Thymus (tissue), 11 donors: ENCODE results near the gene ATG4D. TPM values are rescaled to one million over a fixed set of nuclear protein-coding genes. Genes with fewer than 3 reads are reported as not detected.

ENCODE experiments used
- DNase-seq, 9 donors: peaks; one replicate each; pipeline ENCODE4 v3.0.0-alpha.2; 2013; ENCODE audit warnings: low spot score in 9 of 9, low read depth in 6 of 9, missing footprints in 1 of 9
- H3K27ac ChIP-seq, 2 donors: one replicate each; pipeline ENCODE4 v1.5.1; 2013; ENCODE audit warnings: control low read depth in 1 of 2, low read depth in 1 of 2, low read length in 1 of 2, mild to moderate bottlenecking in 1 of 2, moderate library complexity in 1 of 2
- H3K27me3 ChIP-seq, 2 donors: one replicate each; pipeline ENCODE4 v1.5.1; 2013; ENCODE audit warnings: low read length in 1 of 2; ENCODE audit not compliant: control insufficient read depth in 2 of 2, insufficient read depth in 1 of 2
- H3K36me3 ChIP-seq, 2 donors: one replicate each; pipeline ENCODE4 v1.5.1; 2013; ENCODE audit warnings: low read length in 1 of 2, mild to moderate bottlenecking in 1 of 2, moderate library complexity in 1 of 2; ENCODE audit not compliant: control insufficient read depth in 2 of 2, insufficient read depth in 2 of 2
- H3K4me1 ChIP-seq, 2 donors: one replicate each; pipeline ENCODE4 v1.5.1; 2013; ENCODE audit warnings: low read length in 2 of 2; ENCODE audit not compliant: control insufficient read depth in 2 of 2, insufficient read depth in 2 of 2
- H3K4me3 ChIP-seq, 2 donors: one replicate each; pipeline ENCODE4 v1.5.1; 2013; ENCODE audit warnings: low read length in 2 of 2, control low read depth in 1 of 2, mild to moderate bottlenecking in 1 of 2
- H3K9me3 ChIP-seq, 2 donors: one replicate each; pipeline ENCODE4 v1.5.1; 2013; ENCODE audit warnings: low read length in 1 of 2, mild to moderate bottlenecking in 1 of 2; ENCODE audit not compliant: control insufficient read depth in 2 of 2, insufficient read depth in 1 of 2
- WGBS: extraction: QIAGEN DNeasy Blood & Tissue Kit; methylation state at CpG from one replicate; pipeline ENCODE4 v1.1.7; 2013; 5-methylcytosine and 5-hydroxymethylcytosine counted together
- polyA plus RNA-seq: library from polyadenylated mRNA; stranded (reverse); fragments of 200-250 nt; gene quantifications from one replicate; pipeline ENCODE4 v1.2.3, GENCODE V29; 2013
- total RNA-seq: library from RNA; stranded (reverse); fragments of 120-200 nt; gene quantifications from one replicate; pipeline ENCODE4 v1.2.4, GENCODE V29; 2013
- donor health status: healthy.

Gene ATG4D
- total and polyA plus RNA-seq, 2 donors, result 28.4 to 54.0 TPM

DNA sequence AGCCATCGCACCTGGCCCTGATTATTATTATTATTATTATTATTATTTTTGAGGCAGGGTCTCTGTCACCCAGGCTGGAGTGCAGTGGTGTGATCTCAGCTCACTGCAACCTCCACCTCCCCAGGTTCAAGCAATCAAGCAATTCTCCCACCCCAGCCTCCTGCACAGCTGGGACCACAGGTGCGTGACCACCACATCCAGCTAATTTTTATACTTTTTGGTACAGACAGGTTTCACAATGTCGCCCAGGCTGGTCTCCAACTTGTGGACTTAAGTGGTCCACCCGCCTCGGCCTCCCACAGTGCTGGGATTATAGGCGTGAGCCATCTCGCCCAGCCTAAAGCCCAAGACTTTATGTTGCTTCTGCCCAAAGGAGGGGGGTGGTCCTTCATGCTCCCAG is 49.4 kb downstream of the ATG4D start:
- Histone ChIP-seq H3K9me3 (no peaks in the 10 kb centered on the region), H3K36me3 (no peaks in the 10 kb centered on the region), H3K4me3 (no peak overlapping the region), H3K4me1 (peaks cover 3 to 10% of the 10 kb centered on the region in 2 donors), H3K27me3 (peaks cover 0 to 15% of the 10 kb centered on the region in 2 donors), H3K27ac (no peak overlapping the region)
- DNase-seq, result no peak
- WGBS, result 98% methylated on average over 7 of the region's 7 CpGs

DNA sequence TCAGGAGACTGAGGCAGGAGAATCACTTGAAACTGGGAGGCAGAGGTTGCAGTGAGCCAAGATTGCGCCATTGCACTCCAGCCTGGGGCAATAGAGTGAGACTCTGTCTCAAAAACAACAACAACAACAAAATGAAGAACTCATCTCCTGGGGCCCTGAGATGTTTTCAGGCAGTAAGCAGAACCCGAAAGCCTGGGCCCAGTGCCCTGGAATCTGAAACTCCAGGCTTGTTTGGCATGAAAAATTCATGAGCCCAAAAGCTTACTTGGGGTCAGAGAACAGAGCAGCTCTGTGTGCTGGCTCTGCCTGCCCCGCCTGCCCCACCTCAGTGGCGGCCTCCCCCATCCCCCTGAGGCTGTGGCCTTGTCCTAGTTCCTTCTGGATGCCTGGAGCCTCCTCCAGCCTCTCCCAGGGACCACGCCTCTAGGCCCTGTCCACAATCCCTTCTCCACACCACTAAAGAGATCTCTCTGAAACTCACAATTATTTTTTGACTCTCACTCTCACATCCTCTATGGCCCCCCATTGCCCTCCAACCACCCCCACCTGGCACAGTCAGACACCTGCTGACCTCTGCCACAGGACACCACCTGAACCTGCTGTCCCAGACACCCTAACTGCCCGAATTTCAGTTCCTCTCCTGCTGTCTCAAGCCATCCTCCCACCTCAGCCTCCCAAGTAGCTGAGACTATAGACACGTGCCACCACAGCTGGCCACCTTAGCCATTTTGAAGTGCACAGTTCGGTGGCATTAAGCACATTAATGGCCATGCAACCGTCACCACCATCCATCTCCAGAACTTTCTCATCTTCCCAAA is 50.3 kb downstream of the ATG4D start:
- Histone ChIP-seq H3K4me3 (no peak overlapping the region), H3K27me3 (peaks cover 0 to 6% of the 10 kb centered on the region in 2 donors), H3K9me3 (no peaks in the 10 kb centered on the region), H3K36me3 (no peaks in the 10 kb centered on the region), H3K4me1 (peaks cover 3 to 10% of the 10 kb centered on the region in 2 donors), H3K27ac (no peak overlapping the region)
- no peak for DNase-seq
- 87% methylated on average over 9 of the region's 9 CpGs for WGBS

GRCh38 chr19:10600149-10600548 is 56.4 kb downstream of the ATG4D start:
- Histone ChIP-seq H3K27me3 (peaks cover 0 to 6% of the 10 kb centered on the region in 2 donors), H3K36me3 (no peaks in the 10 kb centered on the region), H3K27ac (no peak overlapping the region), H3K4me1 (peaks cover 13 to 38% of the 10 kb centered on the region in 2 donors), H3K9me3 (peaks cover 0 to 4% of the 10 kb centered on the region in 2 donors), H3K4me3 (no peak overlapping the region)
- over 99% methylated on average over 5 of the region's 5 CpGs for WGBS
- no peak for DNase-seq

GRCh38 chr19:10601999-10602329 is 58.3 kb downstream of the ATG4D start:
- H3K9me3 ChIP-seq, result peaks cover 0 to 4% of the 10 kb centered on the region in 2 donors
- no peaks in the 10 kb centered on the region for H3K36me3 ChIP-seq
- 45% methylated on average over 7 of the region's 7 CpGs for WGBS
- H3K4me1 ChIP-seq, result peaks cover 10 to 28% of the 10 kb centered on the region in 2 donors
- no peaks in the 10 kb centered on the region for H3K27me3 ChIP-seq
- DNase-seq, result peak in 1 of 9 donors; percentile 41
- H3K27ac ChIP-seq, result peak overlapping the region in 1 of 2 donors; percentile 5
- H3K4me3 ChIP-seq, result peak overlapping the region in 1 of 2 donors; percentile 99

- Histone ChIP-seq H3K27ac (peak overlapping the region; percentile 97 to 98), H3K9me3 (peaks cover 0 to 4% of the 10 kb centered on the region in 2 donors), H3K27me3 (no peaks in the 10 kb centered on the region), H3K36me3 (no peaks in the 10 kb centered on the region), H3K4me1 (peaks cover 10 to 28% of the 10 kb centered on the region in 2 donors), H3K4me3 (peak overlapping the region; percentile 93 to 99)
- peak in 8 of 9 donors; percentile 19 to 92 (median 77) for DNase-seq
- WGBS, result under 1% methylated on average over 76 of the region's 76 CpGs
Observed at GRCh38 chr19:10602330-10603083, 58.8 kb downstream of the ATG4D start.

Other genes starting within 250 kb of the ATG4D start
- 2.3 TPM for gene ZGLP1, start 234.1 kb upstream of the ATG4D start, total RNA-seq
- 29.8 TPM for gene ZGLP1, start 234.1 kb upstream of the ATG4D start, polyA plus RNA-seq
- gene FDX2, start 227.9 kb upstream of the ATG4D start, total RNA-seq, result 11.9 TPM
- gene FDX2, start 227.9 kb upstream of the ATG4D start, polyA plus RNA-seq, result 18.2 TPM
- 5.9 TPM for gene RAVER1, start 210.4 kb upstream of the ATG4D start, total RNA-seq
- gene RAVER1, start 210.4 kb upstream of the ATG4D start, polyA plus RNA-seq, result 15.4 TPM
- gene ICAM3, start 204.3 kb upstream of the ATG4D start, total RNA-seq, result 99.0 TPM
- 66.2 TPM for gene ICAM3, start 204.3 kb upstream of the ATG4D start, polyA plus RNA-seq
- gene TYK2, start 163.3 kb upstream of the ATG4D start, total RNA-seq, result 117 TPM
- 291 TPM for gene TYK2, start 163.3 kb upstream of the ATG4D start, polyA plus RNA-seq
- gene CDC37, start 140.4 kb upstream of the ATG4D start, total RNA-seq, result 130 TPM
- 313 TPM for gene CDC37, start 140.4 kb upstream of the ATG4D start, polyA plus RNA-seq
- 0.24 TPM for gene PDE4A, start 123.4 kb upstream of the ATG4D start, total RNA-seq
- gene PDE4A, start 123.4 kb upstream of the ATG4D start, polyA plus RNA-seq, result 4.8 TPM
- gene KEAP1, start 40.5 kb upstream of the ATG4D start, total RNA-seq, result 53.7 TPM
- gene KEAP1, start 40.5 kb upstream of the ATG4D start, polyA plus RNA-seq, result 59.5 TPM
- 0.61 TPM for gene S1PR5, start 26.5 kb upstream of the ATG4D start, total RNA-seq
- 4.2 TPM for gene S1PR5, start 26.5 kb upstream of the ATG4D start, polyA plus RNA-seq
- 32.5 TPM for gene KRI1, start 22.1 kb downstream of the ATG4D start, total RNA-seq
- gene KRI1, start 22.1 kb downstream of the ATG4D start, polyA plus RNA-seq, result 77.5 TPM
- 40.3 TPM for gene CDKN2D, start 25.1 kb downstream of the ATG4D start, total RNA-seq
- gene CDKN2D, start 25.1 kb downstream of the ATG4D start, polyA plus RNA-seq, result 42.3 TPM
- 4.8 TPM for gene AP1M2, start 43.4 kb downstream of the ATG4D start, total RNA-seq
- 20.7 TPM for gene AP1M2, start 43.4 kb downstream of the ATG4D start, polyA plus RNA-seq
- 25.6 TPM for gene SLC44A2, start 81.6 kb downstream of the ATG4D start, total RNA-seq
- 78.4 TPM for gene SLC44A2, start 81.6 kb downstream of the ATG4D start, polyA plus RNA-seq
- gene ILF3, start 110.4 kb downstream of the ATG4D start, total RNA-seq, result 60.7 TPM
- 185 TPM for gene ILF3, start 110.4 kb downstream of the ATG4D start, polyA plus RNA-seq
- gene QTRT1, start 157.5 kb downstream of the ATG4D start, total RNA-seq, result 21.1 TPM
- gene QTRT1, start 157.5 kb downstream of the ATG4D start, polyA plus RNA-seq, result 72.1 TPM
- gene DNM2, start 174.2 kb downstream of the ATG4D start, total RNA-seq, result 49.0 TPM
- 102 TPM for gene DNM2, start 174.2 kb downstream of the ATG4D start, polyA plus RNA-seq